K562 (cell line): ENCODE data around the gene UBE2R2.

ENCODE experiments used
- CBX5 ChIP-seq: IDR thresholded peaks from 2 replicates; pipeline ENCODE4 v1.6.1; 2014; ENCODE audit warnings: low read depth, borderline replicate concordance
- CTCF ChIP-seq, 3 experiments: IDR thresholded peaks in 2 of 3; conservative IDR thresholded peaks in 1 of 3; 2 replicates each; pipeline ENCODE4 v1.5.1; 2011 to 2012; ENCODE audit warnings: low read length in 3 of 3, mild to moderate bottlenecking in 3 of 3, control low read depth in 2 of 3, improper control_type of control experiment in 1 of 3, inconsistent platforms in 1 of 3, low read depth in 1 of 3, mixed read lengths in 1 of 3, moderate library complexity in 1 of 3; ENCODE audit not compliant: insufficient read depth in 2 of 3
- MCM2 ChIP-seq: fragments of 450-650 bp; IDR thresholded peaks from 2 replicates; pipeline ENCODE4 v1.6.1; 2017; ENCODE audit warnings: low read depth, mild to moderate bottlenecking
- NR2F6 ChIP-seq: fragments of 450-650 bp; formaldehyde crosslinking; IDR thresholded peaks from 2 replicates; pipeline ENCODE4 v1.4.0; 2020; ENCODE audit warnings: mild to moderate bottlenecking
- NUFIP1 ChIP-seq: fragments of 450-650 bp; IDR thresholded peaks from 2 replicates; pipeline ENCODE4 v1.6.1; 2018; ENCODE audit not compliant: partially characterized antibody
- POLR2AphosphoS5 ChIP-seq: IDR thresholded peaks from 2 replicates; pipeline ENCODE4 v1.6.1; 2011; ENCODE audit warnings: mild to moderate bottlenecking, low read depth, low read length, moderate library complexity; ENCODE audit not compliant: control insufficient read depth, insufficient read depth

GRCh38 chr9:33776578-33776977 lies 40.4 kb upstream of the UBE2R2 start:
- TF ChIP-seq NUFIP1 = no peak
- TF ChIP-seq MCM2 = no peak
- no peak for TF ChIP-seq NR2F6 (CRISPR knock-in tag)
- TF ChIP-seq POLR2AphosphoS5 = no peak
- TF ChIP-seq CTCF (IDR thresholded peaks at IDR 0.05 in 2 of 3, conservative IDR thresholded peaks at IDR 0.05 in 1 of 3; ENCODE audit: insufficient read depth in 2 of 3, low read depth in 1 of 3, low read length in 3 of 3) = no peak
- no peak for TF ChIP-seq CBX5
